Measurements from ENCODE around the gene NUP210. TPM values are rescaled to one million over a fixed set of nuclear protein-coding genes. Genes with fewer than 3 reads are reported as not detected.
A peak's percentile ranks its signal among the peaks of the same experiment; 100 is the strongest.

The NUP210 gene
- total and polyA plus RNA-seq, 2 of the 13 experiments (the other 11 are each of a cell fraction or from before 2014, with no cell fraction given): 31.6 to 35.2 TPM

- TF ChIP-seq, protein P1, sequence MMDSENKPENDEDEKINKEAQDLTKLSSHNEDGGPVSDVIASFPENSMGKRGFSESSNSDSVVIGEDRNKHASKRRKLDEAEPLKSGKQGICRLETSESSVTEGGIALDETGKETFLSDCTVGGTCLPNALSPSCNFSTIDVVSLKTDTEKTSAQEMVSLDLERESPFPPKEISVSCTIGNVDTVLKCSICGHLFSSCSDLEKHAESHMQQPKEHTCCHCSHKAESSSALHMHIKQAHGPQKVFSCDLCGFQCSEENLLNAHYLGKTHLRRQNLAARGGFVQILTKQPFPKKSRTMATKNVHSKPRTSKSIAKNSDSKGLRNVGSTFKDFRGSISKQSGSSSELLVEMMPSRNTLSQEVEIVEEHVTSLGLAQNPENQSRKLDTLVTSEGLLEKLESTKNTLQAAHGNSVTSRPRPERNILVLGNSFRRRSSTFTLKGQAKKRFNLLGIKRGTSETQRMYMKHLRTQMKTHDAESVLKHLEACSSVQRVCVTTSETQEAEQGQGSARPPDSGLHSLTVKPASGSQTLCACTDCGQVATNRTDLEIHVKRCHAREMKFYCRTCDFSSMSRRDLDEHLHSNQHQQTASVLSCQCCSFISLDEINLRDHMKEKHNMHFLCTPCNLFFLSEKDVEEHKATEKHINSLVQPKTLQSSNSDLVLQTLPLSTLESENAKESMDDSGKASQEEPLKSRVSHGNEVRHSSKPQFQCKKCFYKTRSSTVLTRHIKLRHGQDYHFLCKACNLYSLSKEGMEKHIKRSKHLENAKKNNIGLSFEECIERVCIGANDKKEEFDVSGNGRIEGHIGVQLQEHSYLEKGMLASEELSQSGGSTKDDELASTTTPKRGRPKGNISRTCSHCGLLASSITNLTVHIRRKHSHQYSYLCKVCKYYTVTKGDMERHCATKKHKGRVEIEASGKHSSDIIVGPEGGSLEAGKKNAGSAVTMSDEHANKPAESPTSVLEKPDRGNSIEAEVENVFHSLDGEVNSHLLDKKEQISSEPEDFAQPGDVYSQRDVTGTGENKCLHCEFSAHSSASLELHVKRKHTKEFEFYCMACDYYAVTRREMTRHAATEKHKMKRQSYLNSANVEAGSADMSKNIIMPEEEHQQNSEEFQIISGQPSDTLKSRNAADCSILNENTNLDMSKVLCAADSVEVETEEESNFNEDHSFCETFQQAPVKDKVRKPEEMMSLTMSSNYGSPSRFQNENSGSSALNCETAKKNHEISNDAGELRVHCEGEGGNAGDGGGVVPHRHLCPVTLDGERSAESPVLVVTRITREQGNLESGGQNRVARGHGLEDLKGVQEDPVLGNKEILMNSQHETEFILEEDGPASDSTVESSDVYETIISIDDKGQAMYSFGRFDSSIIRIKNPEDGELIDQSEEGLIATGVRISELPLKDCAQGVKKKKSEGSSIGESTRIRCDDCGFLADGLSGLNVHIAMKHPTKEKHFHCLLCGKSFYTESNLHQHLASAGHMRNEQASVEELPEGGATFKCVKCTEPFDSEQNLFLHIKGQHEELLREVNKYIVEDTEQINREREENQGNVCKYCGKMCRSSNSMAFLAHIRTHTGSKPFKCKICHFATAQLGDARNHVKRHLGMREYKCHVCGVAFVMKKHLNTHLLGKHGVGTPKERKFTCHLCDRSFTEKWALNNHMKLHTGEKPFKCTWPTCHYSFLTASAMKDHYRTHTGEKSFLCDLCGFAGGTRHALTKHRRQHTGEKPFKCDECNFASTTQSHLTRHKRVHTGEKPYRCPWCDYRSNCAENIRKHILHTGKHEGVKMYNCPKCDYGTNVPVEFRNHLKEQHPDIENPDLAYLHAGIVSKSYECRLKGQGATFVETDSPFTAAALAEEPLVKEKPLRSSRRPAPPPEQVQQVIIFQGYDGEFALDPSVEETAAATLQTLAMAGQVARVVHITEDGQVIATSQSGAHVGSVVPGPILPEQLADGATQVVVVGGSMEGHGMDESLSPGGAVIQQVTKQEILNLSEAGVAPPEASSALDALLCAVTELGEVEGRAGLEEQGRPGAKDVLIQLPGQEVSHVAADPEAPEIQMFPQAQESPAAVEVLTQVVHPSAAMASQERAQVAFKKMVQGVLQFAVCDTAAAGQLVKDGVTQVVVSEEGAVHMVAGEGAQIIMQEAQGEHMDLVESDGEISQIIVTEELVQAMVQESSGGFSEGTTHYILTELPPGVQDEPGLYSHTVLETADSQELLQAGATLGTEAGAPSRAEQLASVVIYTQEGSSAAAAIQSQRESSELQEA (CRISPR knock-in tag; IDR thresholded peaks at IDR 0.05; ENCODE audit: not compliant biosample characterization): no peak
These were observed 50.1 kb downstream of the NUP210 start (continued) for GRCh38 chr3:13370055-13370454.

GRCh38 chr3:13368834-13369233 lies 51.3 kb downstream of the NUP210 start:
- intact Hi-C loops (cut with micrococcal nuclease; ENCODE audit: unreplicated experiment) (no loop called here), in situ Hi-C loops (cut with HindIII; ENCODE audit: extremely low pct_ligation_motif_present, low pct_unique_long_range_greater_than_20kb) (no loop called here)
- FAIRE-seq (no peak), ATAC-seq (no peak), DNase-seq (ENCODE audit: low spot score) (no peak)
- Histone ChIP-seq H2AFZ (ENCODE audit: low read length) (no peak overlapping the region), H3K9ac (ENCODE audit: insufficient read depth, low read depth, low read length) (no peak overlapping the region), H3K4me3 (replicated peaks in 1 of 3; ENCODE audit: insufficient read depth in 1 of 3, low read depth in 2 of 3, low read length in 3 of 3) (no peak overlapping the region), H3K4me1 (ENCODE audit: insufficient read depth, low read length) (peaks cover 20% of the 10 kb centered on the region), H3K79me2 (ENCODE audit: insufficient read depth, low read length) (no peaks in the 10 kb centered on the region), H3K27ac (ENCODE audit: extremely low read length, insufficient read depth, low read length) (no peak overlapping the region), H3K9me3 (ENCODE audit: low read length) (no peaks in the 10 kb centered on the region), H3K27me3 (ENCODE audit: control insufficient read depth in 1 of 2, insufficient read depth in 2 of 2, low read length in 2 of 2) (no peaks in the 10 kb centered on the region), H3K4me2 (ENCODE audit: low read depth, low read length) (no peak overlapping the region), H3K36me3 (replicated peaks in 1 of 2; ENCODE audit: control insufficient read depth in 1 of 2, insufficient read depth in 2 of 2, low read length in 2 of 2) (peaks cover 20 to 62% of the 10 kb centered on the region in 2 experiments), H4K20me1 (ENCODE audit: insufficient read depth, low read length) (no peaks in the 10 kb centered on the region)
- BruUV-seq (replicated peaks): TSS peak; percentile 33
- CTCF ChIA-PET (ENCODE audit: low intra/inter-chr PET ratio, low total read pairs): no interaction called here
- 95% methylated on average over 6 of the region's 6 CpGs for WGBS (ENCODE audit: low lambda C conversion rate)
- POLR2A ChIA-PET: no interaction called here
- TF ChIP-seq ZBTB44 (CRISPR knock-in tag; IDR thresholded peaks at IDR 0.05) (no peak), GMEB1 (CRISPR knock-in tag; IDR thresholded peaks at IDR 0.05; ENCODE audit: borderline replicate concordance) (no peak), ZNF12 (CRISPR knock-in tag; IDR thresholded peaks at IDR 0.05) (peak; percentile 83; the same call in 1 of the 2 replicates)

All from HepG2 (cell line).